ENCODE measurements around the gene SDK2. TPM values are rescaled to one million over a fixed set of nuclear protein-coding genes. Genes with fewer than 3 reads are reported as not detected.

Gene SDK2
- total RNA-seq, 3 donors from 2014 or later (not counting 1 experiment from before 2014, with no cell fraction given), result 0.41 to 0.90 (median 0.49) TPM

DNA sequence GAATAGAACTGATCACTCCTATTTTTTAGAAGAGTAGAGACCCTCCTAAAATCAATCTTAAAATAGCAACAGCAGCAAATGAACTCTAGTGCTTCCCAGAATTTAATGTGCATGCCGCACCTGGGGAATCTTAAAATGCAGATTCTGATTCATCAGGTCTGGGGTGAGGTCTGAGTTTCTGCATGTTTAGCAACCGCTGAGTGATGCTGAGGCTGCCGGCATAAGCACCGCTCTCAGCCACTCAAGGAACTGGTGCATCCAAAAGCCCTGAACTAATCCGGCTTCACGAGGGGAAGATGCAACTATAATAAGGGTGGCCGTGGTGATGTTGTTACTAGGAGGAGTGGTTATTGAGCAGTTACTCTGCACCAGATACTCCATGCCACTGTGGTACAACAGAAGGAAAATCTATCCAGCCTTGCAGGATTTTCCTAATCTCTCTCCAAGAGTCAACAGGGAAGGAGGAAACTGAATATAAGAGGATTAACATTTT lies 19.7 kb downstream of the SDK2 start:
- intact Hi-C loops (cut with micrococcal nuclease), result no loop called here
- ATAC-seq, result no peak

DNA sequence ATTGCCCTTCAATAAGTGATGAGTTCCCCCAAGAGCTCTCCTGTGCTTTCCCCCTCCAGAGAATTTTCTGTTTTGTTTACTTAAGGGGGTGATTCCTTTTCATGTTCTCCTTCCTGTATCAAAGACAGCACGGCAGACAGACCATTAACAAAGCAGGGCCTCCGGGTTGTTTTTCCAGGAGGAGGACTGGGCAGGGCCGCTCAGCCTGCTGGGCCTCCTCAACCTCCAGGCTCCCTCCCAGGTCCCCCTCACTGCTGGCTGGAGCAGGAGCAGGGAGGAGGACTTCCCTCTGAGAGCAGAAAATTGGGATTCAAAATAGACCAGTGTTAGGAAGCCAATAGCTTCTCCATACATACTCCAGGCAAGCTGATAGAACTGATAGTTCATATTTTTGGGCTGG lies 20.4 kb downstream of the SDK2 start:
- no peak overlapping the region for H3K4me3 Mint-ChIP-seq
- intact Hi-C loops (cut with micrococcal nuclease), result no loop called here
- whole genome bisulfite sequencing (ENCODE audit: insufficient coverage), result 77% methylated on average over 3 of the region's 3 CpGs
- Histone ChIP-seq H3K36me3 (ENCODE audit: control insufficient read depth, insufficient read depth, low read length) (no peaks in the 10 kb centered on the region), H3K27ac (ENCODE audit: low read length) (no peak overlapping the region), H3K4me1 (ENCODE audit: control insufficient read depth, insufficient read depth, low read length) (no peaks in the 10 kb centered on the region), H3K4me3 (ENCODE audit: low read length) (no peak overlapping the region), H3K27me3 (ENCODE audit: control insufficient read depth, insufficient read depth, low read length) (no peaks in the 10 kb centered on the region), H3K9me3 (ENCODE audit: control insufficient read depth, insufficient read depth, low read length) (peaks cover 3% of the 10 kb centered on the region)
- ATAC-seq, result no peak
- H3K27ac Mint-ChIP-seq, result no peak overlapping the region
- DNase-seq, result no peak
- no peaks in the 10 kb centered on the region for H3K36me3 Mint-ChIP-seq
- H3K27me3 Mint-ChIP-seq (ENCODE audit: low read depth in 2 of 2), result peaks cover 0 to 3% of the 10 kb centered on the region in 2 donors
- no peaks in the 10 kb centered on the region for H3K4me1 Mint-ChIP-seq
- TF ChIP-seq, protein P1, sequence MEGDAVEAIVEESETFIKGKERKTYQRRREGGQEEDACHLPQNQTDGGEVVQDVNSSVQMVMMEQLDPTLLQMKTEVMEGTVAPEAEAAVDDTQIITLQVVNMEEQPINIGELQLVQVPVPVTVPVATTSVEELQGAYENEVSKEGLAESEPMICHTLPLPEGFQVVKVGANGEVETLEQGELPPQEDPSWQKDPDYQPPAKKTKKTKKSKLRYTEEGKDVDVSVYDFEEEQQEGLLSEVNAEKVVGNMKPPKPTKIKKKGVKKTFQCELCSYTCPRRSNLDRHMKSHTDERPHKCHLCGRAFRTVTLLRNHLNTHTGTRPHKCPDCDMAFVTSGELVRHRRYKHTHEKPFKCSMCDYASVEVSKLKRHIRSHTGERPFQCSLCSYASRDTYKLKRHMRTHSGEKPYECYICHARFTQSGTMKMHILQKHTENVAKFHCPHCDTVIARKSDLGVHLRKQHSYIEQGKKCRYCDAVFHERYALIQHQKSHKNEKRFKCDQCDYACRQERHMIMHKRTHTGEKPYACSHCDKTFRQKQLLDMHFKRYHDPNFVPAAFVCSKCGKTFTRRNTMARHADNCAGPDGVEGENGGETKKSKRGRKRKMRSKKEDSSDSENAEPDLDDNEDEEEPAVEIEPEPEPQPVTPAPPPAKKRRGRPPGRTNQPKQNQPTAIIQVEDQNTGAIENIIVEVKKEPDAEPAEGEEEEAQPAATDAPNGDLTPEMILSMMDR (IDR thresholded peaks at IDR 0.05), result no peak
- H3K9me3 Mint-ChIP-seq, result no peaks in the 10 kb centered on the region

More for the DNA sequence above, 19.7 kb downstream of the SDK2 start:
- Histone ChIP-seq H3K27ac (ENCODE audit: low read length) (no peak overlapping the region), H3K4me1 (ENCODE audit: control insufficient read depth, insufficient read depth, low read length) (no peaks in the 10 kb centered on the region), H3K9me3 (ENCODE audit: control insufficient read depth, insufficient read depth, low read length) (no peaks in the 10 kb centered on the region), H3K4me3 (ENCODE audit: low read length) (no peak overlapping the region), H3K36me3 (ENCODE audit: control insufficient read depth, insufficient read depth, low read length) (no peaks in the 10 kb centered on the region), H3K27me3 (ENCODE audit: control insufficient read depth, insufficient read depth, low read length) (no peaks in the 10 kb centered on the region)
- Mint-ChIP-seq H3K9me3 (no peaks in the 10 kb centered on the region), H3K4me3 (no peak overlapping the region), H3K36me3 (no peaks in the 10 kb centered on the region), H3K27me3 (ENCODE audit: low read depth in 2 of 2) (peaks cover 0 to 3% of the 10 kb centered on the region in 2 donors), H3K27ac (no peak overlapping the region), H3K4me1 (no peaks in the 10 kb centered on the region)
- TF ChIP-seq, protein P1 (IDR thresholded peaks at IDR 0.05), result no peak
- WGBS (ENCODE audit: insufficient coverage), result 89% methylated on average over 7 of the region's 7 CpGs
- DNase-seq, result no peak

DNA sequence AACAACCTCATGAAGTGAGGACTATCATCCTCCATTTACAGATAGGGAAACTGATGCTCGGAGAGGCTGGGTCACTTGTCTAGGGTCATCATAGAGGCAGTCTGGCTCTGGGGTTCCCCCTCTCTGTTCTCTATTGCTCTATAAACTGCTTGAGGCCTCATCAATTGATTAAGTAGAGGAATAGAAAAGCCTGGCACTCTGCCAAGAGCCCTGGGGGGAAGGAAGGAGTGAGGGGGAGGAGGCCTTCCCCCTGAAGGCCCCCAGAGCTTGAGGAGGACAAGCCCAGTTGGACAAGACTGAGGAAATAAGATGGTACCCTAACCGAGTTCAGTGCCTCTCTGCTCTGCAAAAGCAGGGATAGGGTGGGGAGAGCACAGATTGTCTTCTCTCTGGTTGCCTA lies 21.0 kb downstream of the SDK2 start:
- H3K27me3 Mint-ChIP-seq (ENCODE audit: low read depth in 2 of 2), result peaks cover 0 to 3% of the 10 kb centered on the region in 2 donors
- no peak for ATAC-seq
- H3K27ac Mint-ChIP-seq, result no peak overlapping the region
- no peaks in the 10 kb centered on the region for H3K4me1 Mint-ChIP-seq
- TF ChIP-seq, protein P1 (IDR thresholded peaks at IDR 0.05), result no peak
- 83% methylated on average over 2 of the region's 2 CpGs for WGBS (ENCODE audit: insufficient coverage)
- intact Hi-C loops (cut with micrococcal nuclease), result no loop called here
- DNase-seq, result no peak
- no peaks in the 10 kb centered on the region for H3K36me3 Mint-ChIP-seq
- Histone ChIP-seq H3K4me3 (ENCODE audit: low read length) (no peak overlapping the region), H3K4me1 (ENCODE audit: control insufficient read depth, insufficient read depth, low read length) (no peaks in the 10 kb centered on the region), H3K27me3 (ENCODE audit: control insufficient read depth, insufficient read depth, low read length) (no peaks in the 10 kb centered on the region), H3K9me3 (ENCODE audit: control insufficient read depth, insufficient read depth, low read length) (peaks cover 3% of the 10 kb centered on the region), H3K36me3 (ENCODE audit: control insufficient read depth, insufficient read depth, low read length) (no peaks in the 10 kb centered on the region), H3K27ac (ENCODE audit: low read length) (no peak overlapping the region)
- H3K9me3 Mint-ChIP-seq, result no peaks in the 10 kb centered on the region
- no peak overlapping the region for H3K4me3 Mint-ChIP-seq

DNA sequence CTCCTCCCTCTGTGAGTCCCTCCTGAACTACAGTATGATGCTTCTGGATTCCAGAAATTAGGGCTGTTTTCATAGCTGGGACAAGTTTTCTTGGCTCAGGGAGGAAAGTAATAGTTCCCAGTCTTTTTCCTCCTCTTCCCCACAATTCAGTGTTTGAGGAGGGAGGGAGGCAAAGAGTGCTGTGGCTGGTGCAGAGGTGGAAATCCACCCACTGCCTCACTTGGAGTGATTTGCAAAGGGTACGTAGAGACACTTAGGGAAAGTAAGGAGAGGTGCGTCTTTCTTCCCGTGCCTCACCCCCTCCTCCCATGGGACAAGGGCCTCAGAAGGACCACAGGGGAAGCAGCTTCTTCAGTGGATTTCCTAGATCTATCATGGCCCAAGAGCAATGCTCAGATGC lies 21.9 kb downstream of the SDK2 start:
- TF ChIP-seq, protein P1 (IDR thresholded peaks at IDR 0.05), result no peak
- 65% methylated on average over 2 of the region's 3 CpGs for WGBS (ENCODE audit: insufficient coverage)
- no peaks in the 10 kb centered on the region for H3K36me3 ChIP-seq (ENCODE audit: control insufficient read depth, insufficient read depth, low read length)
- H3K4me1 ChIP-seq (ENCODE audit: control insufficient read depth, insufficient read depth, low read length), result no peaks in the 10 kb centered on the region
- no peaks in the 10 kb centered on the region for H3K4me1 Mint-ChIP-seq
- H3K36me3 Mint-ChIP-seq, result no peaks in the 10 kb centered on the region
- peaks cover 3% of the 10 kb centered on the region for H3K9me3 ChIP-seq (ENCODE audit: control insufficient read depth, insufficient read depth, low read length)
- intact Hi-C loops (cut with micrococcal nuclease), result no loop called here
- DNase-seq, result no peak
- H3K27me3 ChIP-seq (ENCODE audit: control insufficient read depth, insufficient read depth, low read length), result no peaks in the 10 kb centered on the region
- no peak overlapping the region for H3K27ac Mint-ChIP-seq
- H3K9me3 Mint-ChIP-seq, result no peaks in the 10 kb centered on the region
- ATAC-seq, result no peak
- no peak overlapping the region for H3K4me3 Mint-ChIP-seq
- peaks cover 0 to 6% of the 10 kb centered on the region in 2 donors for H3K27me3 Mint-ChIP-seq (ENCODE audit: low read depth in 2 of 2)
- H3K4me3 ChIP-seq (ENCODE audit: low read length), result no peak overlapping the region
- no peak overlapping the region for H3K27ac ChIP-seq (ENCODE audit: low read length)
